Progenitor cell of endocrine pancreas (in vitro differentiated cells): Measurements from ENCODE around the gene BAZ2B. TPM values are rescaled to one million over a fixed set of nuclear protein-coding genes. Genes with fewer than 3 reads are reported as not detected.

Experiments used
- DNase-seq: peaks from one replicate; pipeline ENCODE4 v3.0.0; 2021; ENCODE audit warnings: low spot score; ENCODE audit not compliant: unreplicated experiment
- H3K27ac Mint-ChIP-seq: 2 replicates; pipeline ENCODE4 v1.8.0; 2021; ENCODE audit warnings: mild to moderate bottlenecking, moderate library complexity, mixed read lengths
- H3K27me3 Mint-ChIP-seq: 2 replicates; pipeline ENCODE4 v1.8.0; 2021; ENCODE audit warnings: mixed read lengths
- H3K36me3 Mint-ChIP-seq: 2 replicates; pipeline ENCODE4 v1.8.0; 2022; ENCODE audit warnings: mixed read lengths; ENCODE audit not compliant: insufficient read depth
- H3K4me1 Mint-ChIP-seq: 2 replicates; pipeline ENCODE4 v1.8.0; 2021; ENCODE audit warnings: low read depth, mixed read lengths
- H3K4me3 Mint-ChIP-seq: 2 replicates; pipeline ENCODE4 v1.8.0; 2021; ENCODE audit warnings: low read depth, mild to moderate bottlenecking, moderate library complexity, mixed read lengths
- H3K9me3 Mint-ChIP-seq: 2 replicates; pipeline ENCODE4 v1.8.0; 2021; ENCODE audit warnings: low read depth, mixed read lengths
- CTCF ChIP-seq: fragments of 200-600 bp; sonication (generic); IDR thresholded peaks from one replicate; pipeline ENCODE4 v1.5.0; 2021; ENCODE audit warnings: antibody characterized with exemption, mild to moderate bottlenecking; ENCODE audit not compliant: unreplicated experiment
- total RNA-seq: library from RNA; stranded (reverse); gene quantifications from 2 replicates; pipeline ENCODE4 v1.2.1, GENCODE V29; 2021

The BAZ2B gene
- total RNA-seq, 1 donor from 2014 or later = 155 TPM

GRCh38 chr2:159297042-159297707, 319.2 kb downstream of the BAZ2B start:
- peaks cover 6% of the 10 kb centered on the region for H3K9me3 Mint-ChIP-seq
- H3K27ac Mint-ChIP-seq = no peak overlapping the region
- H3K36me3 Mint-ChIP-seq = no peaks in the 10 kb centered on the region
- no peak overlapping the region for H3K4me3 Mint-ChIP-seq
- no peaks in the 10 kb centered on the region for H3K27me3 Mint-ChIP-seq
- H3K4me1 Mint-ChIP-seq = peaks cover 6% of the 10 kb centered on the region
- DNase-seq = no peak
- TF ChIP-seq CTCF = no peak

- Mint-ChIP-seq H3K9me3 (no peaks in the 10 kb centered on the region), H3K27ac (no peak overlapping the region)
- TF ChIP-seq CTCF = no peak
Measured at GRCh38 chr2:159292157-159292556, 324.2 kb downstream of the BAZ2B start.

GRCh38 chr2:159290289-159290907, 325.9 kb downstream of the BAZ2B start:
- no peak for DNase-seq
- Mint-ChIP-seq H3K27ac (no peak overlapping the region), H3K27me3 (no peaks in the 10 kb centered on the region), H3K36me3 (no peaks in the 10 kb centered on the region), H3K4me1 (peaks cover 10% of the 10 kb centered on the region), H3K9me3 (no peaks in the 10 kb centered on the region), H3K4me3 (no peak overlapping the region)
- TF ChIP-seq CTCF = no peak

More at GRCh38 chr2:159292157-159292556, 324.2 kb downstream of the BAZ2B start:
- Mint-ChIP-seq H3K36me3 (no peaks in the 10 kb centered on the region), H3K4me3 (no peak overlapping the region), H3K4me1 (peaks cover 6% of the 10 kb centered on the region), H3K27me3 (no peaks in the 10 kb centered on the region)
- no peak for DNase-seq

- no peaks in the 10 kb centered on the region for H3K36me3 Mint-ChIP-seq
- H3K27me3 Mint-ChIP-seq = no peaks in the 10 kb centered on the region
- no peak overlapping the region for H3K27ac Mint-ChIP-seq
- peaks cover 23% of the 10 kb centered on the region for H3K4me1 Mint-ChIP-seq
- no peak for DNase-seq
- H3K9me3 Mint-ChIP-seq = no peaks in the 10 kb centered on the region
- H3K4me3 Mint-ChIP-seq = peak overlapping the region; percentile 31
- no peak for TF ChIP-seq CTCF
Measured at GRCh38 chr2:159287733-159288132, 328.6 kb downstream of the BAZ2B start.

- H3K27ac Mint-ChIP-seq = peak overlapping the region; percentile 98
- no peaks in the 10 kb centered on the region for H3K9me3 Mint-ChIP-seq
- DNase-seq = peak; percentile 100
- no peaks in the 10 kb centered on the region for H3K27me3 Mint-ChIP-seq
- no peak for TF ChIP-seq CTCF
- H3K4me3 Mint-ChIP-seq = peak overlapping the region; percentile 90
- peaks cover 23% of the 10 kb centered on the region for H3K4me1 Mint-ChIP-seq
- H3K36me3 Mint-ChIP-seq = peaks cover 1% of the 10 kb centered on the region
Measured at GRCh38 chr2:159286709-159287441, 329.5 kb downstream of the BAZ2B start.
